Cardiac muscle cell (in vitro differentiated cells and primary cell): ENCODE data around the gene LLGL1. TPM values are rescaled to one million over a fixed set of nuclear protein-coding genes. Genes with fewer than 3 reads are reported as not detected.

Experiments
- DNase-seq, 2 donors: peaks; one replicate each; pipeline versions ENCODE4 v3.0.0 to v3.0.0-alpha.2; 2010 to 2017; ENCODE audit warnings: low read depth in 1 of 2, low spot score in 1 of 2
- H3K27ac ChIP-seq: fragments of 200-600 bp; sonication (generic); 2 replicates; pipeline ENCODE4 v1.5.1; 2016
- H3K27me3 ChIP-seq: fragments of 200-600 bp; sonication (generic); 2 replicates; pipeline ENCODE4 v1.6.0; 2016; ENCODE audit warnings: control low read depth
- H3K36me3 ChIP-seq: fragments of 200-600 bp; sonication (generic); 2 replicates; pipeline ENCODE4 v1.5.1; 2016; ENCODE audit warnings: control low read depth
- H3K4me1 ChIP-seq: fragments of 200-600 bp; sonication (generic); 2 replicates; pipeline ENCODE4 v1.8.1; 2017; ENCODE audit warnings: low read depth, mild to moderate bottlenecking, mixed run types
- H3K4me3 ChIP-seq: fragments of 200-600 bp; sonication (generic); 2 replicates; pipeline ENCODE4 v1.5.1; 2016; ENCODE audit warnings: mild to moderate bottlenecking
- H3K9me3 ChIP-seq: fragments of 200-600 bp; sonication (generic); 2 replicates; pipeline ENCODE4 v1.5.1; 2017; ENCODE audit warnings: low read depth, mild to moderate bottlenecking, control low read depth
- polyA plus RNA-seq: library from polyadenylated mRNA; unstranded; fragments of >200 nt; fragmentation: Nextera tagmentation; extraction: Ambion mirVana; gene quantifications from 2 replicates; pipeline ENCODE4 v1.2.1, GENCODE V29; 2016
- total RNA-seq: library from RNA; depleted of rRNA; stranded (reverse); fragments of >200 nt; gene quantifications from 2 replicates; pipeline ENCODE4 v1.2.3, GENCODE V29; 2016
- TF ChIP-seq, protein P1 (sequence below): IDR thresholded peaks from 2 replicates; pipeline ENCODE4 v1.5.1; 2012; ENCODE audit warnings: low read depth, mild to moderate bottlenecking, low read length

Gene LLGL1
- total and polyA plus RNA-seq, 2 experiments from 2014 or later = 5.9 to 83.8 TPM

GRCh38 chr17:18231164-18231563 lies 5.7 kb downstream of the LLGL1 start:
- no peak overlapping the region for H3K4me3 ChIP-seq
- no peaks in the 10 kb centered on the region for H3K27me3 ChIP-seq
- H3K36me3 ChIP-seq = peaks cover 14% of the 10 kb centered on the region
- peaks cover 11% of the 10 kb centered on the region for H3K4me1 ChIP-seq
- no peak overlapping the region for H3K27ac ChIP-seq
- H3K9me3 ChIP-seq = no peaks in the 10 kb centered on the region
- peak in 1 of 2 donors; percentile 28 for DNase-seq
- TF ChIP-seq, protein P1, sequence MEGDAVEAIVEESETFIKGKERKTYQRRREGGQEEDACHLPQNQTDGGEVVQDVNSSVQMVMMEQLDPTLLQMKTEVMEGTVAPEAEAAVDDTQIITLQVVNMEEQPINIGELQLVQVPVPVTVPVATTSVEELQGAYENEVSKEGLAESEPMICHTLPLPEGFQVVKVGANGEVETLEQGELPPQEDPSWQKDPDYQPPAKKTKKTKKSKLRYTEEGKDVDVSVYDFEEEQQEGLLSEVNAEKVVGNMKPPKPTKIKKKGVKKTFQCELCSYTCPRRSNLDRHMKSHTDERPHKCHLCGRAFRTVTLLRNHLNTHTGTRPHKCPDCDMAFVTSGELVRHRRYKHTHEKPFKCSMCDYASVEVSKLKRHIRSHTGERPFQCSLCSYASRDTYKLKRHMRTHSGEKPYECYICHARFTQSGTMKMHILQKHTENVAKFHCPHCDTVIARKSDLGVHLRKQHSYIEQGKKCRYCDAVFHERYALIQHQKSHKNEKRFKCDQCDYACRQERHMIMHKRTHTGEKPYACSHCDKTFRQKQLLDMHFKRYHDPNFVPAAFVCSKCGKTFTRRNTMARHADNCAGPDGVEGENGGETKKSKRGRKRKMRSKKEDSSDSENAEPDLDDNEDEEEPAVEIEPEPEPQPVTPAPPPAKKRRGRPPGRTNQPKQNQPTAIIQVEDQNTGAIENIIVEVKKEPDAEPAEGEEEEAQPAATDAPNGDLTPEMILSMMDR = no peak

DNA sequence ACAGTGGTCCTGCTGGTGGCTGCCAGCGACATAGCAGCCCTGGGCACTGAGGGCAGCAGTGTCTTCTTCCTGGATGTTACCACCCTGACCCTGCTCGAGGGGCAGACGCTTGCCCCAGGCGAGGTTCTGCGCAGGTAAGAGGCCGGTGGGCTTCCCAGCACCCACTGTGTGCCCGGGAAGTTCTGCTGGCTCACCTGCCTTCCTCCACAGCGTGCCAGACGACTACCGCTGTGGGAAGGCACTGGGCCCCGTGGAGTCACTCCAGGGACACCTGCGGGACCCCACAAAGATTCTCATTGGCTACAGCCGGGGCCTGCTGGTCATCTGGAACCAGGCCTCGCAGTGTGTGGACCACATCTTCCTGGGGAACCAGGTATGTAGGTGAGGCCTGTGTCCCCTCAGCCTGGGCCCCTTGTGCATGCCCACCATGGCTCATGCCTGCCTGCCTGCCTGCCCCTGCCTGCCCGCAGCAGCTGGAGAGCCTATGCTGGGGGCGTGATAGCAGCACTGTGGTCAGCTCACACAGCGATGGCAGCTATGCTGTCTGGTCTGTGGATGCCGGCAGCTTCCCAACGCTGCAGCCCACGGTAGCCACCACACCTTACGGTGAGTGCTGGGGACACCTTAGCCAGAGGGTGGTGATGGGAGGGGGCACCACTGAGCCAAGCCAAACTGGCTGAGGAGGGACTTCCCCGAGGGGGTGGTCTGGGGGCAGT lies 8.5 kb downstream of the LLGL1 start:
- Histone ChIP-seq H3K4me1 (peaks cover 4% of the 10 kb centered on the region), H3K27me3 (no peaks in the 10 kb centered on the region), H3K27ac (no peak overlapping the region), H3K36me3 (peaks cover 19% of the 10 kb centered on the region), H3K4me3 (no peak overlapping the region), H3K9me3 (no peaks in the 10 kb centered on the region)
- DNase-seq = no peak
- TF ChIP-seq, protein P1 = no peak

GRCh38 chr17:18234853-18235380 lies 9.5 kb downstream of the LLGL1 start:
- DNase-seq = no peak
- TF ChIP-seq, protein P1 = no peak
- H3K4me1 ChIP-seq = peaks cover 11% of the 10 kb centered on the region
- H3K9me3 ChIP-seq = no peaks in the 10 kb centered on the region
- no peaks in the 10 kb centered on the region for H3K27me3 ChIP-seq
- H3K4me3 ChIP-seq = no peak overlapping the region
- H3K36me3 ChIP-seq = peaks cover 19% of the 10 kb centered on the region
- H3K27ac ChIP-seq = no peak overlapping the region

DNA sequence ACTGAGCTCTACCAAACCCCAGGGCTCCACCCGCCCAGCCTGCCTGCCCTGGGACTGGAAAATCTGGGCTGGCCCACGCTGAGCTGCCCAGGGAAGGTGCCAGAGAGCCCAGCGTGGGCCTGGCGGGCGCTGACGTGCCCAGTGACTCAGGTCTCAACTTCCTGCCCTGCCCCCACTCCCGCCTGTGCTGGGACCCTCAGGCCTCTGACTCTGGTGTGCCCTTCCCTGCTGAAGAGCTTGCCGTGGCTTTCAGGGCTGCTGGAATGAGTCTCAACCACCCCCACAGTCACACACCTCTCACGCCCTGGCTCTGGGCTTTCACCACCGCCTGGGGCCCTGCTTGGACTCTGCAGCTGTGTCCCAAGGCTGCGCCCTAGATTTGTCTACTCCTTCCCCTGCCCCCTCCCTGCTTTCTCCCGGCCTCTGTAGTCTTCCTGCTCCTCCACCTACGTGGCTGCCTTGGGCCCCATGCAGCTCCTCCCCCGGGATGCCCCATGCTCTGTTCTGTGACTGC lies 10.4 kb downstream of the LLGL1 start:
- peaks cover 19% of the 10 kb centered on the region for H3K36me3 ChIP-seq
- TF ChIP-seq, protein P1 = no peak
- DNase-seq = peak in 1 of 2 donors; percentile 57
- peaks cover 9% of the 10 kb centered on the region for H3K4me1 ChIP-seq
- no peak overlapping the region for H3K27ac ChIP-seq
- H3K27me3 ChIP-seq = no peaks in the 10 kb centered on the region
- no peaks in the 10 kb centered on the region for H3K9me3 ChIP-seq
- no peak overlapping the region for H3K4me3 ChIP-seq

DNA sequence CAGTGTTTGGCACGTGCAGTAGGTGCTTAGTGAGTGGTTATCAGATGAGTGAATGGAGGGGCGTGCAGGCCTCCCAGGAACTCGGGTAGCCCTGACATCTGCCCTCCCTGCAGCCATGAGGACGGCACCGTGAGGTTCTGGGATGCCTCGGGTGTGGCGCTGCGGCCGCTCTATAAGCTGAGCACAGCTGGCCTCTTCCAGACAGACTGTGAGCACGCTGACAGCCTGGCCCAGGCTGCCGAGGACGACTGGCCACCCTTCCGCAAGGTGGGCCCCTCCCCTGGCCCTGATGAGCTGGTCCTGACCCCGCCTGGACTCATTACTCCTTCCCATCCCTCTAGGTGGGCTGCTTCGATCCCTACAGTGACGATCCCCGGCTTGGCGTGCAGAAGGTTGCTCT lies 11.1 kb downstream of the LLGL1 start:
- no peak for DNase-seq
- TF ChIP-seq, protein P1 = no peak
- H3K4me3 ChIP-seq = no peak overlapping the region
- H3K4me1 ChIP-seq = peaks cover 8% of the 10 kb centered on the region
- no peaks in the 10 kb centered on the region for H3K27me3 ChIP-seq
- no peak overlapping the region for H3K27ac ChIP-seq
- no peaks in the 10 kb centered on the region for H3K9me3 ChIP-seq
- peaks cover 19% of the 10 kb centered on the region for H3K36me3 ChIP-seq
